ENCODE data around the gene MACC1. TPM values are rescaled to one million over a fixed set of nuclear protein-coding genes. Genes with fewer than 3 reads are reported as not detected.

Gene MACC1
- polyA plus RNA-seq, 1 donor (not counting 4 experiments of a cell fraction or from before 2014, with no cell fraction given) = 16.4 TPM

DNA sequence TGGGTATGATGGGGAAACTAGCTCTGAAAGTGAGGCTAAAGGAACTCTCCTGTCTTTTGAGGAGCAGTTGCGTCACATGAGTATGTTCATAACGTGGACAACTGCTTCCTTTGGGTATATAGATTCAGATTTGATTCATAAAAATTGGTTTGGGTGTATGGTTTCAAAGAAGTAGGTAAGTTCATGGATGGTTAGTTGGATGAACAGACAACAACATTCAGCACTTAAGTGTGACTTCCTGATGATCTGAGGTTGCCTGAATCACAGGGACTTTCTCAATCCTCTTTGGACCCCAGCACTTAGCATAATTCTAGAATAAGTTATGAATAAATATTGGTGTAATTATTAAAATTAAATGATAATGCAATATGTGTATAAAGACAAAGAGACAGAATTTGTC lies 43.4 kb downstream of the MACC1 start:
- Histone ChIP-seq H4K20me1 (ENCODE audit: control insufficient read depth, extremely low read depth, insufficient read depth, low read length) (no peaks in the 10 kb centered on the region), H3K79me2 (ENCODE audit: control insufficient read depth, insufficient read depth, low read length) (peaks cover 12% of the 10 kb centered on the region), H3K9me1 (ENCODE audit: control insufficient read depth, extremely low read depth, insufficient read depth, low read length) (peaks cover 2% of the 10 kb centered on the region), H3K4me1 (ENCODE audit: control insufficient read depth, extremely low read depth, insufficient read depth, low read length) (no peaks in the 10 kb centered on the region), H3K27ac (ENCODE audit: control insufficient read depth, insufficient read depth, low read length) (no peak overlapping the region), H3K9ac (ENCODE audit: control insufficient read depth, extremely low read depth, insufficient read depth, low read length) (no peak overlapping the region), H3K36me3 (ENCODE audit: control insufficient read depth in 2 of 2, extremely low read depth in 1 of 2, insufficient read depth in 2 of 2, low read length in 2 of 2) (peaks cover 0 to 4% of the 10 kb centered on the region in 2 experiments), H3K9me3 (ENCODE audit: control insufficient read depth, low read depth, low read length) (no peaks in the 10 kb centered on the region), H2AFZ (ENCODE audit: control insufficient read depth, low read length) (no peak overlapping the region), H3K27me3 (ENCODE audit: control insufficient read depth, extremely low read depth, insufficient read depth, low read length) (no peaks in the 10 kb centered on the region), H3K4me3 (ENCODE audit: control insufficient read depth in 2 of 3, extremely low read depth in 1 of 3, insufficient read depth in 2 of 3, low read depth in 1 of 3, low read length in 3 of 3) (no peak overlapping the region), H3K4me2 (ENCODE audit: control insufficient read depth, extremely low read depth, insufficient read depth, low read depth, low read length) (no peak overlapping the region)
- FAIRE-seq (no peak), DNase-seq (ENCODE audit: low read depth, low spot score) (no peak)
- no peak for TF ChIP-seq EZH2 (IDR thresholded peaks at IDR 0.05; ENCODE audit: low read length)
- TF ChIP-seq, protein P1, sequence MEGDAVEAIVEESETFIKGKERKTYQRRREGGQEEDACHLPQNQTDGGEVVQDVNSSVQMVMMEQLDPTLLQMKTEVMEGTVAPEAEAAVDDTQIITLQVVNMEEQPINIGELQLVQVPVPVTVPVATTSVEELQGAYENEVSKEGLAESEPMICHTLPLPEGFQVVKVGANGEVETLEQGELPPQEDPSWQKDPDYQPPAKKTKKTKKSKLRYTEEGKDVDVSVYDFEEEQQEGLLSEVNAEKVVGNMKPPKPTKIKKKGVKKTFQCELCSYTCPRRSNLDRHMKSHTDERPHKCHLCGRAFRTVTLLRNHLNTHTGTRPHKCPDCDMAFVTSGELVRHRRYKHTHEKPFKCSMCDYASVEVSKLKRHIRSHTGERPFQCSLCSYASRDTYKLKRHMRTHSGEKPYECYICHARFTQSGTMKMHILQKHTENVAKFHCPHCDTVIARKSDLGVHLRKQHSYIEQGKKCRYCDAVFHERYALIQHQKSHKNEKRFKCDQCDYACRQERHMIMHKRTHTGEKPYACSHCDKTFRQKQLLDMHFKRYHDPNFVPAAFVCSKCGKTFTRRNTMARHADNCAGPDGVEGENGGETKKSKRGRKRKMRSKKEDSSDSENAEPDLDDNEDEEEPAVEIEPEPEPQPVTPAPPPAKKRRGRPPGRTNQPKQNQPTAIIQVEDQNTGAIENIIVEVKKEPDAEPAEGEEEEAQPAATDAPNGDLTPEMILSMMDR (optimal IDR thresholded peaks at IDR 0.05 in 1 of 3, IDR thresholded peaks at IDR 0.05 in 1 of 3, conservative IDR thresholded peaks at IDR 0.05 in 1 of 3; ENCODE audit: extremely low read depth in 1 of 3, insufficient read depth in 2 of 3, low read length in 3 of 3) = no peak
- dilution Hi-C loops (cut with MboI; ENCODE audit: extremely low pct_ligation_motif_present, low sequenced_read_pairs) = no loop called here

GRCh38 chr7:20172736-20173334 lies 44.3 kb downstream of the MACC1 start:
- no peaks in the 10 kb centered on the region for H3K4me1 ChIP-seq (ENCODE audit: control insufficient read depth, extremely low read depth, insufficient read depth, low read length)
- no peaks in the 10 kb centered on the region for H4K20me1 ChIP-seq (ENCODE audit: control insufficient read depth, extremely low read depth, insufficient read depth, low read length)
- no peak overlapping the region for H2AFZ ChIP-seq (ENCODE audit: control insufficient read depth, low read length)
- no peak overlapping the region for H3K27ac ChIP-seq (ENCODE audit: control insufficient read depth, insufficient read depth, low read length)
- no peak overlapping the region for H3K4me3 ChIP-seq (ENCODE audit: control insufficient read depth in 2 of 3, extremely low read depth in 1 of 3, insufficient read depth in 2 of 3, low read depth in 1 of 3, low read length in 3 of 3)
- no peaks in the 10 kb centered on the region for H3K27me3 ChIP-seq (ENCODE audit: control insufficient read depth, extremely low read depth, insufficient read depth, low read length)
- H3K9ac ChIP-seq (ENCODE audit: control insufficient read depth, extremely low read depth, insufficient read depth, low read length) = no peak overlapping the region
- peaks cover 0 to 4% of the 10 kb centered on the region in 2 experiments for H3K36me3 ChIP-seq (ENCODE audit: control insufficient read depth in 2 of 2, extremely low read depth in 1 of 2, insufficient read depth in 2 of 2, low read length in 2 of 2)
- H3K9me1 ChIP-seq (ENCODE audit: control insufficient read depth, extremely low read depth, insufficient read depth, low read length) = peaks cover 2% of the 10 kb centered on the region
- FAIRE-seq (peak; percentile 56), DNase-seq (ENCODE audit: low read depth, low spot score) (no peak)
- H3K9me3 ChIP-seq (ENCODE audit: control insufficient read depth, low read depth, low read length) = no peaks in the 10 kb centered on the region
- no peak overlapping the region for H3K4me2 ChIP-seq (ENCODE audit: control insufficient read depth, extremely low read depth, insufficient read depth, low read depth, low read length)
- dilution Hi-C loops (cut with MboI; ENCODE audit: extremely low pct_ligation_motif_present, low sequenced_read_pairs) = no loop called here
- peaks cover 12% of the 10 kb centered on the region for H3K79me2 ChIP-seq (ENCODE audit: control insufficient read depth, insufficient read depth, low read length)
- TF ChIP-seq EZH2 (IDR thresholded peaks at IDR 0.05; ENCODE audit: low read length) = no peak
- TF ChIP-seq, protein P1 (optimal IDR thresholded peaks at IDR 0.05 in 1 of 3, IDR thresholded peaks at IDR 0.05 in 1 of 3, conservative IDR thresholded peaks at IDR 0.05 in 1 of 3; ENCODE audit: extremely low read depth in 1 of 3, insufficient read depth in 2 of 3, low read length in 3 of 3) = peak; percentile 61 to 65 (median 62)

All from keratinocyte (primary cell).